ENCODE measurements around the gene STIM2. TPM values are rescaled to one million over a fixed set of nuclear protein-coding genes. Genes with fewer than 3 reads are reported as not detected.
A peak's percentile ranks its signal among the peaks of the same experiment; 100 is the strongest.

The STIM2 gene
- total RNA-seq, 4 donors from 2014 or later = 16.9 to 29.5 (median 22.4) TPM

DNA sequence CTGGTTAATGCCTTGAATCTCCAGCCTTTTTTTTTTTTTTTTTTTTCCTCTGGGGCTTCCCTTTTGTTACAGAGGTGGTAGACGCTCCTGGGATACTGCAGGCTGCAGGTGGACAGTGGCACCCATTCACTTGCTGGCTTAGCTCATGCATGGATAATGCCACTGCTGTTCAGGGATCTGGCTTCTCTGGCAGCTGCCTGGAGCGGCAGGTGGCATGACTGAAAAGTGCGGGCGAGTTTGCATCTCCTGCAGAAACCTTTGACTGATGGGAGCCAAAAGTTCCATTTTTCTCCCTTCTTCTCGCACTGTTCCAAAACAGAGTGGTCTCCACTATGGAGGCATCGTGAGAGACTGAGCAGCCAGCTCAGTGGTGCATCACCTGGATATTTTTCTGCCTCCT, 5.9 kb upstream of the STIM2 start:
- DNase-seq (ENCODE audit: low spot score) (no peak), ATAC-seq (ENCODE audit: low FRiP score) (no peak)
- TF ChIP-seq, protein P1, sequence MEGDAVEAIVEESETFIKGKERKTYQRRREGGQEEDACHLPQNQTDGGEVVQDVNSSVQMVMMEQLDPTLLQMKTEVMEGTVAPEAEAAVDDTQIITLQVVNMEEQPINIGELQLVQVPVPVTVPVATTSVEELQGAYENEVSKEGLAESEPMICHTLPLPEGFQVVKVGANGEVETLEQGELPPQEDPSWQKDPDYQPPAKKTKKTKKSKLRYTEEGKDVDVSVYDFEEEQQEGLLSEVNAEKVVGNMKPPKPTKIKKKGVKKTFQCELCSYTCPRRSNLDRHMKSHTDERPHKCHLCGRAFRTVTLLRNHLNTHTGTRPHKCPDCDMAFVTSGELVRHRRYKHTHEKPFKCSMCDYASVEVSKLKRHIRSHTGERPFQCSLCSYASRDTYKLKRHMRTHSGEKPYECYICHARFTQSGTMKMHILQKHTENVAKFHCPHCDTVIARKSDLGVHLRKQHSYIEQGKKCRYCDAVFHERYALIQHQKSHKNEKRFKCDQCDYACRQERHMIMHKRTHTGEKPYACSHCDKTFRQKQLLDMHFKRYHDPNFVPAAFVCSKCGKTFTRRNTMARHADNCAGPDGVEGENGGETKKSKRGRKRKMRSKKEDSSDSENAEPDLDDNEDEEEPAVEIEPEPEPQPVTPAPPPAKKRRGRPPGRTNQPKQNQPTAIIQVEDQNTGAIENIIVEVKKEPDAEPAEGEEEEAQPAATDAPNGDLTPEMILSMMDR (IDR thresholded peaks at IDR 0.05) = no peak

DNA sequence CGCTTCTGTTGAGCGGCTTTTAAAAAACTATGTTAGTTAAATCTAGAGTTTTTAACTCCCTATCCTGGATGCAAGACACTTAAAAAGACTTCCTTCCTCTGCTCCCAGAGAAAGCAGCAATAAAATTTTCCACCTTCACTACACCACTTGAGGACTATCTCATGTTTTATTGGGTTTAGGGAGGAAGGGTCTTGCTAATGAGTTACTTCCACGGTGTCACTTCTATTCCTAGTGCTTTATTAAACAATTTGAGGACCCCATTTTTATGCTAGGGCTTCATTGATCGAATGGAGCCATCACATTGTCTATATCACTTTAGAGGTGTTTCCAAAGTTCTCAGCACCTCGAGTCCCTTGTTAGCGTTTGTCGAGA, 3.7 kb upstream of the STIM2 start:
- DNase-seq (ENCODE audit: low spot score) (no peak), ATAC-seq (ENCODE audit: low FRiP score) (no peak)

DNA sequence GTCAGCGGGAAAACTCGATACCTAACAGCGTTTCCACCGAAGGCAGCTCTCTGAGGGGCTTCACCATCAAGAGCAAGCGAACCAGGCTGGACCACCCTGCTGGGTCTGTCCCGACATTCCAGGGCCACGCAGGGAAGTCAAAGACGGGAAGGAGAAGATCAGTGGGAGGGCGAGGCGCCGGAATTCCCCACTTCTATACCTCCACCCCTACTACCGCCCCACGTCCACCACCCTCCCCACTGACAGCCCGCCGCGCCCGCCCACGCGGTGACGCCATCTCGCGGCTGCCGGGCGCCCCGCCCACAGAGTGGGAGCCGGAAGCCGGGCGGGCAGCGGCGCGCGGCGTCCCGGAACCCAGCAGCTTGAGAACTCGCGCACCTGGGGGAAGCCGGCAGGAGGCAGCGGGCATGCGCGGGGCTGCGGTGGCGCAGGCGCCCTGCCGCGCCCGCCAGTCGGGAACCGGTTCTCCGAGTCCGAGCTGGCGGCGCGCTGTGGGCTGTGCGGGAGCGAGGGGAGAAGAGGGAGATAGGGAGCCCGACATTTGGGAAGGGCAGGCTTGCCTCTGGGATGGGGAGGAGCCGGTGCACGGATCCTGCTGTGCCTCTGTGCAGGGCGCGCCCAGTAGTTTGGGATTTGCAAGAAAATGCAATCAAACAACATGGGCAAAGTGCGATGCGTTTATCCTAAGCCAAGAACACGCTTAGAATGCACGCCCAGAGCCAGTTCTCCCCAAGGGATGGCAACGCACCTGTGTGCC, 3.2 kb upstream of the STIM2 start:
- peak; percentile 84 for ATAC-seq (ENCODE audit: low FRiP score)
- TF ChIP-seq, protein P1 (IDR thresholded peaks at IDR 0.05) = no peak
- DNase-seq (ENCODE audit: low spot score) = peak; percentile 71

More for the DNA sequence above, 3.7 kb upstream of the STIM2 start:
- TF ChIP-seq, protein P1 (IDR thresholded peaks at IDR 0.05) = no peak

DNA sequence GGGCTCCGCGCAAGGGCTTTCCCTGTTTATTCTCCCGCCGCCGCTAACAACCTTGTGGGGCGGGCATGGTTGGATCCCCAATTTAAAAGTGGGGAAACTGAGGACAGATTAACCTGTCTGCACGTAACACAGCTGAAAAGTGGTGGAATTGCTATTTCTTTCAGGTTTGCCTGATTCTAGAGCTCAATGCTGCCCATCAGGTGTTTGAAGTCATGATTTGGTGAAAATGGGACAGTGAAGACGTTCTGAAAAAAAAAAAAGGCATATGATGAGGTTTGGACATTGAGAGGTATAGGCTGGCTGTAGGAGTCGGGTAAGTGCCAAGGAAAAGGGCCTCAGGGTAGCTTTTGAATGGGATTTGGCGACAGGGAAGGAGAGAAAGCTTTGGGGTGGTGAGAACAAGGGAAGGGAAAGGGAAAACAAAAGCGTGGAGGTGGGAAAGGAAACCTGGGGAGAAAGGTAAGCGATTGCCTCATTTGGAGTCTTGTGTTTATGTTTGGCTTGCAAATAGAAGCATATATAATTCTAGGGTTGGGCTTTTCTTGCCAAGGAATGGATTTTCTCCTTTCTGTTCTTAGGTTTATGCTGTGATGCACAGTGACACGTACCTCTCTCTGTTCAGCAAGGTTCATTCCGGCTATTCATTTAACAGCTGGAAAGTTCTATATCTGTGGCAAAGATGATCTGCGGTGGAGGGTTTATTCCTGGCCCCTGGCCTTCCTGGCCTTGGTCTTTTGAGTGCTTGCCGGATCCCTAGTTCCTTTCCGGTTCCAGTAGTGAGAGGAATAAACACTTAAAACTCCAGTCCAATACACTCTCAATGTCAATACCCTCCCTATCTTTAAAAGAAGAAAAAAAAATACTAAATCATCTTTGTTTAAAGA, 2.4 kb upstream of the STIM2 start:
- DNase-seq (ENCODE audit: low spot score) (no peak), ATAC-seq (ENCODE audit: low FRiP score) (no peak)
- TF ChIP-seq, protein P1 (IDR thresholded peaks at IDR 0.05) = no peak

DNA sequence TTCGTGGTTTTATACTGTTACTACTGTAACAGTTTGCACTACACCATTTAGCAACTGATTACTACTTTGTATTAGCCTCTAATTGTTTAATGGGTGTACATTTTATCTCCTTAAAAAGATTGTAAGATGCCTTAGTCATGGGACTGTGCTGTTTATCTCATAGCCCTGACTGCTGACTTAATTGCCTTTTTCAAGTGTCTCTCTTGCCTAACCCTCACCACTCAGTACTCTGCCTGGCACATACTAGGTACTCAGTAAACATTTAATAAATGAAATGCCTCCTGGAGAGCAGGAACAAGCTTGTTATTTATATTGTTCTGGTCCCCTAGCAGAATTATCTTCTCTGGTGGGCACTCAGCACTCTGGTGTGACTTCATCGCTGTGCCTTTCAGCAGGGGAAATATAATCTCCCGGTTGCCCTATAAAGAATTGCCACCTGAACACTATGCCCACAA, 1.7 kb upstream of the STIM2 start:
- TF ChIP-seq, protein P1 (IDR thresholded peaks at IDR 0.05) = no peak
- DNase-seq (ENCODE audit: low spot score) (no peak), ATAC-seq (ENCODE audit: low FRiP score) (no peak)

DNA sequence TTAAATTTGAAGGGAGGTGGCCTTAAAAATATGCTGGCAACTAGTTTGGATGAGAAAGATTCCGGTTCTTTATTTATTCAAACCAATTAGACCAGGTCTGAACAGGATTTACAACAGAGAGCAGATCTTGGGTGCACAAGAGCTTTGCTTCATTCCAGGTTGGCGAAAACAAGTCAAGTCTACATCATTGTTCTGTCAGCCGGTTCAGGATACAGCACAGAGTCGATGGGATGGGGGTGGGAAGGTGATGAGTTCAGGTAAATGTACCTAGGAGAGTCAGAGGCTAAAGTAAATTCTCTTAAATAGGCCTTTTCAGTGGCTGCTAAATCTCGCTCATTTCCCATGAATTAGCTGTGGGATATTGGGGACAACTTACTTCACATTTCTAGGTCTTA, 882 bp upstream of the STIM2 start:
- TF ChIP-seq, protein P1 (IDR thresholded peaks at IDR 0.05) = no peak
- ATAC-seq (ENCODE audit: low FRiP score) (no peak), DNase-seq (ENCODE audit: low spot score) (no peak)
